CD8-positive, alpha-beta memory T cell (primary cell): ENCODE measurements around the gene GRAP2. TPM values are rescaled to one million over a fixed set of nuclear protein-coding genes. Genes with fewer than 3 reads are reported as not detected.

Source experiments
- CTCF ChIA-PET: fragments of 350-600 bp; sonication (Branson Sonifier 250); formaldehyde crosslinking; loops from one replicate; lab custom pipeline; 2021; ENCODE audit warnings: antibody characterized with exemption; lab: Charles Lee
- POLR2A ChIA-PET: fragments of 350-600 bp; sonication (Branson Sonifier 250); formaldehyde crosslinking; loops from one replicate; lab custom pipeline; 2021; ENCODE audit warnings: antibody characterized with exemption; lab: Charles Lee
- DNase-seq, 5 donors: peaks; one replicate each; pipeline versions ENCODE4 v3.0.0 to v3.0.0-alpha.2; 2020 to 2022; ENCODE audit warnings: mixed read lengths in 1 of 5
- H3K27ac ChIP-seq: one replicate; pipeline ENCODE4 v1.7.0; 2013; ENCODE audit warnings: low read depth, mild to moderate bottlenecking, low read length, moderate library complexity
- H3K27me3 ChIP-seq: 2 replicates; pipeline ENCODE4 v1.7.0; 2013; ENCODE audit warnings: low read length, mild to moderate bottlenecking; ENCODE audit not compliant: insufficient read depth, poor library complexity, severe bottlenecking
- H3K36me3 ChIP-seq: 2 replicates; pipeline ENCODE4 v1.7.0; 2013; ENCODE audit warnings: mild to moderate bottlenecking, low read length, moderate library complexity; ENCODE audit not compliant: insufficient read depth
- H3K4me1 ChIP-seq: 2 replicates; pipeline ENCODE4 v1.7.0; 2013; ENCODE audit warnings: mild to moderate bottlenecking, low read length, moderate library complexity; ENCODE audit not compliant: insufficient read depth
- H3K4me3 ChIP-seq: 2 replicates; pipeline ENCODE4 v1.7.0; 2013; ENCODE audit warnings: mild to moderate bottlenecking, low read length
- H3K9me3 ChIP-seq: 2 replicates; pipeline ENCODE4 v1.7.0; 2013; ENCODE audit warnings: mild to moderate bottlenecking, low read length
- H3K27ac Mint-ChIP-seq, 8 donors: one replicate each; pipeline ENCODE4 v1.8.0; 2020 to 2021; ENCODE audit warnings: mixed read lengths in 8 of 8, mild to moderate bottlenecking in 6 of 8, inconsistent platforms in 3 of 8, moderate library complexity in 3 of 8
- H3K27me3 Mint-ChIP-seq, 2 donors: one replicate each; pipeline ENCODE4 v1.8.0; 2020 to 2021; ENCODE audit warnings: mixed read lengths in 2 of 2, mild to moderate bottlenecking in 1 of 2, moderate library complexity in 1 of 2
- H3K36me3 Mint-ChIP-seq, 3 donors: one replicate each; pipeline ENCODE4 v1.8.0; 2020 to 2021; ENCODE audit warnings: mixed read lengths in 3 of 3, inconsistent platforms in 1 of 3, mild to moderate bottlenecking in 1 of 3
- H3K4me1 Mint-ChIP-seq, 3 donors: one replicate each; pipeline ENCODE4 v1.8.0; 2020 to 2021; ENCODE audit warnings: mixed read lengths in 3 of 3, inconsistent platforms in 1 of 3, mild to moderate bottlenecking in 1 of 3
- H3K4me3 Mint-ChIP-seq, 7 donors: one replicate each; pipeline ENCODE4 v1.8.0; 2020 to 2021; ENCODE audit warnings: mixed read lengths in 7 of 7, mild to moderate bottlenecking in 6 of 7, moderate library complexity in 4 of 7, inconsistent platforms in 2 of 7
- H3K9me3 Mint-ChIP-seq, 5 donors: one replicate each; pipeline ENCODE4 v1.8.0; 2020 to 2022; ENCODE audit warnings: mixed read lengths in 5 of 5, mild to moderate bottlenecking in 3 of 5, moderate library complexity in 2 of 5, inconsistent platforms in 1 of 5
- polyA plus RNA-seq: library from polyadenylated mRNA; unstranded; fragments of 300-500 nt; fragmentation: Illumina TruSeq; gene quantifications from one replicate; pipeline ENCODE4 v1.2.3, GENCODE V29; 2021
- total RNA-seq, 2 experiments: library from RNA; stranded (reverse); gene quantifications; one replicate each; pipeline ENCODE4 v1.2.3, GENCODE V29; 2021

GRAP2 gene
- total and polyA plus RNA-seq, 3 experiments from 2014 or later: 41.8 to 103 (median 53.2) TPM

DNA sequence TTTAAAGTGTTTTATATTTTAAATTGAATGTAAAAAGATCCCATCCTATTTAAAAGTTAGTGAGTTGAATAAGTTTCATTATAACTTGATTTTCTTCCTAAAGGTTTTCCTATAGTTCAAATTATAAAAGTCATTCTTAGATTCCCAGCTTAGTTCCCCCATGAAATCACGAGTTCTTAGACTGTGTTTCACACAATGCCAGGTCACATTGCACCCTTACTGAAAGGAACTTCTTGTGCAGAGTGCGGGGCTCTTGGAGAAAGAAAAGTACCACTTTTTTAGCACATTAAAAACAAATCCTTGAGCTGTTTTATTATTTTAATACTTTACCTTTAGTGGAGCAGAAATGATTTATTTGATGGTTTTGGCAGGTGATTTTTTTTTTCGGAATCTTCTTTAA, 15.6 kb downstream of the GRAP2 start:
- DNase-seq: no peak

GRCh38 chr22:39917197-39917643, 16.3 kb downstream of the GRAP2 start:
- Mint-ChIP-seq H3K4me1 (peaks cover 88 to 100% (median 97%) of the 10 kb centered on the region in 3 donors), H3K9me3 (no peaks in the 10 kb centered on the region), H3K36me3 (peaks cover 3 to 54% (median 13%) of the 10 kb centered on the region in 3 donors), H3K27me3 (no peaks in the 10 kb centered on the region), H3K4me3 (peak overlapping the region; percentile 81 to 99 (median 91)), H3K27ac (peak overlapping the region in 7 of 8 donors; percentile 87 to 99 (median 95))
- Histone ChIP-seq H3K4me3 (peak overlapping the region; percentile 24), H3K4me1 (peaks cover 97% of the 10 kb centered on the region), H3K27ac (no peak overlapping the region), H3K27me3 (no peaks in the 10 kb centered on the region), H3K36me3 (no peaks in the 10 kb centered on the region), H3K9me3 (no peaks in the 10 kb centered on the region)
- CTCF ChIA-PET: interaction anchor here (1.2 to 6.0 kb wide), 4 partner anchors 7 to 56 kb away, joined by 3 to 36 read pairs (median 20); no protein-coding TSS in a partner anchor
- POLR2A ChIA-PET: interaction anchor here (0.9 to 2.5 kb wide), 5 partner anchors 9 to 16 kb away, joined by 4 to 11 read pairs (median 7); no protein-coding TSS in a partner anchor
- no peak for DNase-seq

More for the DNA sequence above, 15.6 kb downstream of the GRAP2 start:
- ChIA-PET POLR2A (interaction anchor here (1.4 to 2.5 kb wide), 5 partner anchors 8 to 12 kb away, joined by 4 to 11 read pairs (median 7); no protein-coding TSS in a partner anchor), CTCF (interaction anchor here (1.1 to 6.0 kb wide), 6 partner anchors 8 to 57 kb away, joined by 3 to 36 read pairs (median 4); no protein-coding TSS in a partner anchor)
- Mint-ChIP-seq H3K9me3 (no peaks in the 10 kb centered on the region), H3K36me3 (peaks cover 3 to 53% (median 17%) of the 10 kb centered on the region in 3 donors), H3K27me3 (no peaks in the 10 kb centered on the region), H3K4me1 (peaks cover 90 to 100% (median 98%) of the 10 kb centered on the region in 3 donors), H3K4me3 (peak overlapping the region; percentile 81 to 99 (median 91)), H3K27ac (peak overlapping the region in 7 of 8 donors; percentile 87 to 99 (median 94))
- peaks cover 97% of the 10 kb centered on the region for H3K4me1 ChIP-seq
- H3K36me3 ChIP-seq: no peaks in the 10 kb centered on the region
- no peaks in the 10 kb centered on the region for H3K9me3 ChIP-seq
- no peak overlapping the region for H3K27ac ChIP-seq
- no peak overlapping the region for H3K4me3 ChIP-seq
- no peaks in the 10 kb centered on the region for H3K27me3 ChIP-seq

DNA sequence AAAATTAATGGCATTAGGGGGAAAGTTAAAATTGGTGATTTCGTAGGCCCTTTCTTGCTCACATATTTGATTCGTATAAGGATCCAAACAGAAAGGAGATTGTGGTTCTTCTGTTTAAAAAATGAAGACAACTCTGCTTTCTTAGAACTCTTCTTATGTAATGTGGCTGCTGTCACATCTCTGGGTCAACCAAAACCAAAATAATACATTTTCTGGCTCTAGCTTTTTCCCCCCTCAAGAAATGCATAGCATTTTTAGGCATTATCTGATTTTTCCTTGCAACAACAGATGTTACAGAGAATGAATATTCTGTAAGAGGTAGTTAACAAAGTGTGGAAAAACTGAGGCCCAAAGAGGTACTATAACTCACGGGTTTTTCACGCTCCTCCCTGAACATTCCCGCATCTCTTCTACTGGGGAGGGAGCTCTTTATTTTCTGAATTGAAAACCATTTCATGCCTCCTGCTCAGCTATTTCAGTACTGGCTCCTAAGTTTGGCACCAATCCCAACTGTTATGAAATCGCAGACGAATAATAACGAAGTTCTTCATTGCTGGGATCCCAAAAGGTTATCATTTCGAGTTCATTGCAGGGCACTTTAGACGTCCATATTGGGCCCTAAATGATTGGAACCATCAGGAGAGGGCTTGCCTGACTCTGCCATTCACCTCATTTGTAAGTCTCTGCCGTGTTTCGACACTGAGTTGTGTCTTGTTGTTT, 17.1 kb downstream of the GRAP2 start:
- Mint-ChIP-seq H3K36me3 (peaks cover 3 to 53% (median 10%) of the 10 kb centered on the region in 3 donors), H3K9me3 (no peaks in the 10 kb centered on the region), H3K27me3 (no peaks in the 10 kb centered on the region), H3K4me3 (peak overlapping the region; percentile 81 to 99 (median 91)), H3K27ac (peak overlapping the region in 7 of 8 donors; percentile 87 to 99 (median 95)), H3K4me1 (peaks cover 89 to 100% (median 97%) of the 10 kb centered on the region in 3 donors)
- H3K36me3 ChIP-seq: no peaks in the 10 kb centered on the region
- peaks cover 97% of the 10 kb centered on the region for H3K4me1 ChIP-seq
- peak overlapping the region; percentile 22 for H3K4me3 ChIP-seq
- peak overlapping the region; percentile 27 for H3K27ac ChIP-seq
- ChIA-PET CTCF (interaction anchor here (0.9 to 1.3 kb wide), 4 partner anchors 9 to 25 kb away, joined by 3 to 5 read pairs (median 3); no protein-coding TSS in a partner anchor), POLR2A (interaction anchor here (0.6 to 2.5 kb wide), 5 partner anchors 8 to 25 kb away, joined by 3 to 11 read pairs (median 5); no protein-coding TSS in a partner anchor)
- no peaks in the 10 kb centered on the region for H3K9me3 ChIP-seq
- no peaks in the 10 kb centered on the region for H3K27me3 ChIP-seq
- DNase-seq: peak in 1 of 5 donors; percentile 55

DNA sequence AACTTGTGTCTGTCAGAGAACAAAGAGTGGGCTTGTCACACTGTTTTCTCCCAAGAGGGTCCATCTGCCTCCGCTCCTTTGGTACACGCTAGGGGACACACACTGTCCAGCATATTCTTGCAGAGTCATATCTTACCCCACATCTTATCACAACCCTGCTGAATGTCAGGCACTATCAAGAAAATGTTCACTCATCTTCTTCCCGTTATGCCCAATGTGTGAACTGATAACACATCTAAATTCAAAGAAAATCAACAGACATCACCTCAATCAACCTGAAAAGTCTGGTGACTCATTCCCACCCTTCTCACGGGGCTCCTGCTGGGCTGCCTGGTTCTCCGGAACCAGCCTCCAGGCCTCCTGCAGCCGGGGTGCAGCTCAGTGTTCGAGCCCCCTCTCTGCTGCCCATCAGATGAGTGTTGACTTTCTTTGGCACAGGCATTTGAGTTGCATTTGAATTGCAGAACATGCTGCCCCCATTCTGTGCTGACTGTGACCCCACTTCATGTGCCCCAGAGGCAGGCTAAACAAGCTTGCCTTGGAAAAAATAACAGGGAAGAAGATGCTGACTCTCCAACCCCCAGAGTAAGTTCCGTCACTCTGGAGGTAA, 19.4 kb downstream of the GRAP2 start:
- no peaks in the 10 kb centered on the region for H3K9me3 Mint-ChIP-seq
- H3K36me3 ChIP-seq: no peaks in the 10 kb centered on the region
- DNase-seq: peak in 4 of 5 donors; percentile 48 to 72 (median 50)
- no peaks in the 10 kb centered on the region for H3K9me3 ChIP-seq
- peak overlapping the region in 7 of 8 donors; percentile 89 to 100 (median 99) for H3K27ac Mint-ChIP-seq
- peaks cover 100% of the 10 kb centered on the region for H3K4me1 ChIP-seq
- peak overlapping the region; percentile 59 for H3K27ac ChIP-seq
- no peaks in the 10 kb centered on the region for H3K27me3 Mint-ChIP-seq
- ChIA-PET POLR2A (interaction anchor here (0.8 to 2.0 kb wide), 6 partner anchors 9 to 23 kb away, joined by 3 to 18 read pairs (median 8); no protein-coding TSS in a partner anchor), CTCF (interaction anchor here (0.6 to 5.6 kb wide), 8 partner anchors 10 to 153 kb away, joined by 3 to 32 read pairs (median 4); no protein-coding TSS in a partner anchor)
- peaks cover 94 to 100% (median 99%) of the 10 kb centered on the region in 3 donors for H3K4me1 Mint-ChIP-seq
- peak overlapping the region; percentile 77 to 95 (median 83) for H3K4me3 Mint-ChIP-seq
- peak overlapping the region; percentile 10 for H3K4me3 ChIP-seq
- H3K36me3 Mint-ChIP-seq: peaks cover 3 to 55% (median 7%) of the 10 kb centered on the region in 3 donors
- no peaks in the 10 kb centered on the region for H3K27me3 ChIP-seq

- Histone ChIP-seq H3K27ac (no peak overlapping the region), H3K4me3 (peak overlapping the region; percentile 17), H3K27me3 (no peaks in the 10 kb centered on the region), H3K4me1 (peaks cover 100% of the 10 kb centered on the region), H3K9me3 (no peaks in the 10 kb centered on the region), H3K36me3 (no peaks in the 10 kb centered on the region)
- Mint-ChIP-seq H3K4me1 (peaks cover 75 to 80% (median 80%) of the 10 kb centered on the region in 3 donors), H3K4me3 (peak overlapping the region in 1 of 7 donors; percentile 68), H3K36me3 (peaks cover 0 to 69% (median 11%) of the 10 kb centered on the region in 3 donors), H3K27me3 (no peaks in the 10 kb centered on the region), H3K9me3 (no peaks in the 10 kb centered on the region), H3K27ac (peak overlapping the region in 6 of 8 donors; percentile 80 to 93 (median 89))
- ChIA-PET CTCF (interaction anchor here (0.8 to 5.6 kb wide), 6 partner anchors 9 to 19 kb away, joined by 3 to 36 read pairs (median 14); no protein-coding TSS in a partner anchor), POLR2A (interaction anchor here (0.9 to 2.4 kb wide), 3 partner anchors 10 to 14 kb away, joined by 3 to 7 read pairs (median 6); no protein-coding TSS in a partner anchor)
- no peak for DNase-seq
Observed at GRCh38 chr22:39923696-39924095, 22.8 kb downstream of the GRAP2 start.

GRCh38 chr22:39924286-39924685, 23.4 kb downstream of the GRAP2 start:
- Histone ChIP-seq H3K36me3 (no peaks in the 10 kb centered on the region), H3K4me1 (peaks cover 100% of the 10 kb centered on the region), H3K9me3 (no peaks in the 10 kb centered on the region), H3K27me3 (no peaks in the 10 kb centered on the region), H3K4me3 (peak overlapping the region; percentile 17), H3K27ac (no peak overlapping the region)
- POLR2A ChIA-PET: interaction anchor here (0.7 to 2.4 kb wide), 4 partner anchors 9 to 19 kb away, joined by 3 to 8 read pairs (median 5); no protein-coding TSS in a partner anchor
- Mint-ChIP-seq H3K36me3 (peaks cover 0 to 69% (median 11%) of the 10 kb centered on the region in 3 donors), H3K27ac (peak overlapping the region in 6 of 8 donors; percentile 80 to 93 (median 89)), H3K9me3 (no peaks in the 10 kb centered on the region), H3K27me3 (no peaks in the 10 kb centered on the region), H3K4me3 (peak overlapping the region in 1 of 7 donors; percentile 68), H3K4me1 (peaks cover 71 to 74% (median 74%) of the 10 kb centered on the region in 3 donors)
- no peak for DNase-seq
- CTCF ChIA-PET: interaction anchor here (1.0 to 5.6 kb wide), 8 partner anchors 9 to 389 kb away, joined by 3 to 36 read pairs (median 8); no protein-coding TSS in a partner anchor

GRCh38 chr22:39925273-39925672, 24.4 kb downstream of the GRAP2 start:
- Histone ChIP-seq H3K27me3 (no peaks in the 10 kb centered on the region), H3K27ac (no peak overlapping the region), H3K4me1 (peaks cover 98% of the 10 kb centered on the region), H3K36me3 (no peaks in the 10 kb centered on the region), H3K9me3 (no peaks in the 10 kb centered on the region), H3K4me3 (peak overlapping the region; percentile 65)
- CTCF ChIA-PET: interaction anchor here (1.0 to 5.6 kb wide), 14 partner anchors 8 to 396 kb away, joined by 3 to 36 read pairs (median 4); no protein-coding TSS in a partner anchor
- peaks cover 62 to 64% (median 64%) of the 10 kb centered on the region in 3 donors for H3K4me1 Mint-ChIP-seq
- DNase-seq: no peak
- H3K4me3 Mint-ChIP-seq: no peak overlapping the region
- no peaks in the 10 kb centered on the region for H3K27me3 Mint-ChIP-seq
- H3K9me3 Mint-ChIP-seq: no peaks in the 10 kb centered on the region
- peaks cover 0 to 59% (median 9%) of the 10 kb centered on the region in 3 donors for H3K36me3 Mint-ChIP-seq
- POLR2A ChIA-PET: interaction anchor here (0.7 to 3.0 kb wide), 9 partner anchors 8 to 20 kb away, joined by 3 to 11 read pairs (median 8); no protein-coding TSS in a partner anchor
- peak overlapping the region in 5 of 8 donors; percentile 87 to 93 (median 89) for H3K27ac Mint-ChIP-seq
